Stimulated activated CD4-positive, alpha-beta T cell treated with anti-CD3 and anti-CD28 coated beads, Interleukin-15, amount 100 ng/mL, for 24 hours (primary cell): ENCODE data around the gene ARHGEF16.

Source experiments
- DNase-seq: peaks from one replicate; pipeline ENCODE4 v3.0.0-alpha.2; 2020

ARHGEF16 gene

GRCh38 chr1:3439346-3440299, 14.8 kb upstream of the ARHGEF16 start:
- DNase-seq = no peak

GRCh38 chr1:3440300-3440681, 14.2 kb upstream of the ARHGEF16 start:
- no peak for DNase-seq

- DNase-seq = no peak
Measured at GRCh38 chr1:3440711-3441409, 13.6 kb upstream of the ARHGEF16 start.

- no peak for DNase-seq
Measured at GRCh38 chr1:3441410-3441847, 13.0 kb upstream of the ARHGEF16 start.

GRCh38 chr1:3441880-3442279, 12.6 kb upstream of the ARHGEF16 start:
- DNase-seq = no peak

- no peak for DNase-seq
Measured at GRCh38 chr1:3442331-3442730, 12.1 kb upstream of the ARHGEF16 start.

DNA sequence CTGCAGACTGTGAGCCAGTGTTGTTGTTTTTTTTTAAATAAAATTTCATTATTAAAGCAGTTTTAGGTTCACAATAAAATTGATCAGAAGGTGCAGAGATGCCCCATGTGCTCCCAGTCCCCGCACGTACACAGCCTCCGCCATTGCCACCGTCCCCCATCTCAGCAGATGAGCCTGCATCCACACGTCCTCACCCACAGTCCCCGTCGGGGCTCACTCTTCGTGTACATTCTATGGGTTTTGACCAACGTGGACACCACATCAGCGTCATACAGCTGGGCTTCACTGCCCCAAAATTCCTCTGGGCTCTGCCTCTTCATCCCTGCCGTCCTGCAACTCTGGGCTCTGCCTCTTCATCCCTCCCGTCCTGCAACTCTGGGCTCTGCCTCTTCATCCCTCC, 11.6 kb upstream of the ARHGEF16 start:
- no peak for DNase-seq

GRCh38 chr1:3443807-3444206, 10.7 kb upstream of the ARHGEF16 start:
- no peak for DNase-seq

DNA sequence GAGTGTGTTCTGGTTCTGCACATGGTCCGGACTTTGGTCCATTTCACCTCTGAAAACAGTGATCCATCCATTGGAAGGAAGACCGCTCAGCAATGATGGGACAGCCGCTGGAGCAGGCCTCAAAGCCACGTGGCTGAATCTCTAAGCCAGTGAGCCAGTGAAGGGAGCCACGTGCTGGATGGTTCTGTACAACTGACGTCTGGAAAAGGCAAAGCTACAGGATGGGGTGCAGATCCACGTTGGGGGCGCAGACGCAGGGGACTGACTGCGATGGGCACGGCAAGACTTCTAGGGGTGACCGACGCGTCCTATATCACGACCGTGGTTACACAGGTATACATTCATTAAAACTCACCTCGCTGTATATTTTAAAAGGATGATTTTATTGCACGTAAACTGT, 10.2 kb upstream of the ARHGEF16 start:
- DNase-seq = no peak

DNA sequence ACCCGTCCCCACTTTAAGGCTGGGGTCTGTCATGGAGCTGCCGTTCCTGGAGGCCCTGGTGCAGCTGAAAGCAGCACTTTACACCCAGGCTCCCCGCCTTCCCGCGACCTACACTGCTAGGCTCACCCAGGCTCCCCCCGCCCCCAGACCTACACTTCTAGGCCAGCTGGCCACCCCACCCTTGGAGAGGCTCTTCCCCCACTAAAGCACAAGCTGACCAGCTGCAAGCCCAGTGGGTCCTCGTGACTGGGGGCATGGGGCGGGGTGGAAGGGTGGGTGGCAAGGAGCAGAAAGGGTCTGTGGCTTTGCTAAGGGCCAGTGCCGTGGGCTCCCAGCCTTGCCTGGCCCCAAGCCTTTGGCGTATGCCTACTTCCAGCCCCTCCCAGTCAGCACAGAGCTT, 9.7 kb upstream of the ARHGEF16 start:
- DNase-seq = no peak

DNA sequence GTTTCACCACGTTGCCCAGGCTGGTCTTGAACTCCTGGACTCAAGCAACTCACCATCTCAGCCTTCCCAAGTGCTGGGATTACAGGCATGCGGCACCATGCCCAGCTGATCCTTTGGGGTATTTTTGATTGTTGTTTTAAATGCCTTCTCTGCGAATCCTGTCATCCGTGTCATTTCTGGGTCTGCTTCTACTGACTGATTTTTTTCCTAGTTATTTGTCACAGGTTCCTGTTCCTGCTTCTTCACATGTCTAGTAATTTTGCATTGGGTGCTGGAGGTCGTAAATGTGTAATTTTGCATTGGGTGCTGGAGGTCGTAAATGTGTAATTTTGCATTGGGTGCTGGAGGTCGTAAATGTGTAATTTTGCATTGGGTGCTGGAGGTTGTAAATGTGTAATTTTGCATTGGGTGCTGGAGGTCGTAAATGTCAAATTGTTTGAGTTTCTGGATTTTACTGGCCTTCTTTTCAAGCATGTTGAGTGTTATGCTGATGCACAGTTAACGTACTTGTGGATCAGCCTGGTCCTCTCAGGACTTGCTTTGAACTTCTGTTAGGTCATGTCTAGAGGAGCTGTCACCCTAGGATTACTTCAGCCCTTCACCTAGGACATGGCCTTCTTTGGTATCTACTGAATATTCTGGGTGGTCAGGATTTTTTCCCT, 4.1 kb upstream of the ARHGEF16 start:
- DNase-seq = no peak

GRCh38 chr1:3450983-3451382, 3.5 kb upstream of the ARHGEF16 start:
- DNase-seq = no peak

- DNase-seq = no peak
Measured at GRCh38 chr1:3451994-3452865, 2.2 kb upstream of the ARHGEF16 start.

DNA sequence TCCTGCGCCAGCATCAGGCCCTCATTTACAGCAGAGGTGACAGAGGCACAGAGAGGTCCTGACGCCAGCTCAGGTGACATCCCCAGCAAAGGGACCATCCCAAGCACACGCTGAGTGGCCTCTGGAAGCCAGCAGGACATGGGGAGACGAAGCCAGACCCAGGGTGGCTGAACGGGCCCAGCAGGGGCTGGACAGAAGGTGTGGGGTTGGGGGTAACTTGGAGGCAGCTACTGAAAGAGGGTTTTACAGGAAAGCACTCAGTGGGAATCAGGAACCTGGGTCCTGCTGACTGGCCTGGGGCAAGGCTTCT, 1.6 kb upstream of the ARHGEF16 start:
- no peak for DNase-seq

- peak; percentile 80 for DNase-seq
Measured at GRCh38 chr1:3453203-3453761, 1.2 kb upstream of the ARHGEF16 start.

DNA sequence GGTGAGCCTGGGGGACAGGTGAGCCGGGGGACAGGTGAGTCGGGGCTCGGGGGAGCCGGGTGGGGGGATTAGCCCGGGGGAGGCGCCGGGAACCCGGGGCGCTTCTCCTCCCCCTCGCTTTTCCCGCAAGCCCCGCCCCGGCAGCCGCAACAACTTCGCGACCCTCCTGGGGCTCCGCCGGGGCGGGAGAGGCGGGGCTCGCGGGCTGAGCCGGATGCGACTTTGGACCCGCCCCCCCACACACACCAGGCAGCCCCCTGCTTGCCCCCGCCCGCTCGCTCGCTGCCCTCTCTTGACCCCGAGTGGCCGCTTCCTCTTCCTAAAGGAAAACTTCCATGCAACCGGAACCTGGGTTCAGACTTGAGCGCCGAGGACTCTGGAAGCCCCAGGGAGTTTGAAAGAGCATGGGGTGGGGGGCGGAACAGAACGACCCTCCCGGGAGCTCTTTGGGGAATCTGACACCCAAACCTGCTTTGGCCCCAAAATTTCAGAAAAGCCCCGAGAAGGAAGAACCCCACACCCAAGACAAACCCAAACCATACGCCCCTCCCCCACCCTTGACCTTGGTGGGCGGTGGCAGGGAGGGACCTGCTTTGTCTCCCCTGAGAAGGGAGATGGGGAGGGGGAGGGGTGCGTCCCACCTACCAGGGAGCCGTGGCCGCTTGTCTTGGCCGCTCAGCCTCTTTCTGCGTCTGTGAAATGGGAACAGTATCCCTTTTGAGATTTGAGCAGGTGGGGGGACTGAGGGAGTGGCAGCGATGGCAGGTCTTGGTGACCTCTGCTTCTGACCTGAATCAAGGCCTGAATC, 550 bp downstream of the ARHGEF16 start:
- no peak for DNase-seq

DNA sequence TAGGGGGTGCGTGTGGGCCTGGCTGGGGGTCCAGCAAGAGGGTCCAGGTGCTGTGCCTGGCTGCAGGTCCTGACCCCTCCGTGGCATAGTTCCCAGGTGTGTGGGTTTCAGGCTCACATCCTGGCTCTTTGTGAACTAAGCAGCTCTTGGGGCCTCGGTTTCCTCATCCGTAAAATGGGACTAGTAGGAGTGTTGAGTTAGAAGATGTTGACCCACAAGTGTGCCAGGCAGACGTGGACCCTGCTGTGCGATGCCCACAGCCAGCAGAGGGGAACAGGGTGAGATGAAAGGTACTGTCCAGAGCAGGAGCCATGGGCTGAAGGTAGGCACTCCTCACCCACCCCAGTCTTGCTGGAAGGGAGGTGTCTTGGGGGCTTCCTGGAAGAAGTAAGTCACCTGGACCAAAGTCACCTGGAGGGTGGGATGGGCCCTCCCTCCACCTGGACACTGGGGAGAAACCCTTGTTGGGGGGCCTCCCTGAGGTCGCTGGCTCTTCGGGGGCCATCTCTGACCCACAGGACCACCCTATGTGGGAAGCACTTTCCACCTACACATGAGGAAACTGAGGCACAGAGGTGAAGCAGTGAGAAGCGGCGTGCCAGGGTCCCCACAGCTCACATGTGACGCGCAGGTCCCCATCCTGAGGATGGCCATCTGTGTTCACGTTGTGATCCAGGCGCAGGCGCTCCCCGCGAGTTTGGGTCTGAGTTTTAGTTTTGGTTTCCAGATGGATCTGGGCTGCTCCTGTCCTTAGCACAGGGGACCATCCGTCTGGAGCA, 1.4 kb downstream of the ARHGEF16 start:
- DNase-seq = no peak

- DNase-seq = no peak
Measured at GRCh38 chr1:3456449-3456963, 2.0 kb downstream of the ARHGEF16 start.

DNA sequence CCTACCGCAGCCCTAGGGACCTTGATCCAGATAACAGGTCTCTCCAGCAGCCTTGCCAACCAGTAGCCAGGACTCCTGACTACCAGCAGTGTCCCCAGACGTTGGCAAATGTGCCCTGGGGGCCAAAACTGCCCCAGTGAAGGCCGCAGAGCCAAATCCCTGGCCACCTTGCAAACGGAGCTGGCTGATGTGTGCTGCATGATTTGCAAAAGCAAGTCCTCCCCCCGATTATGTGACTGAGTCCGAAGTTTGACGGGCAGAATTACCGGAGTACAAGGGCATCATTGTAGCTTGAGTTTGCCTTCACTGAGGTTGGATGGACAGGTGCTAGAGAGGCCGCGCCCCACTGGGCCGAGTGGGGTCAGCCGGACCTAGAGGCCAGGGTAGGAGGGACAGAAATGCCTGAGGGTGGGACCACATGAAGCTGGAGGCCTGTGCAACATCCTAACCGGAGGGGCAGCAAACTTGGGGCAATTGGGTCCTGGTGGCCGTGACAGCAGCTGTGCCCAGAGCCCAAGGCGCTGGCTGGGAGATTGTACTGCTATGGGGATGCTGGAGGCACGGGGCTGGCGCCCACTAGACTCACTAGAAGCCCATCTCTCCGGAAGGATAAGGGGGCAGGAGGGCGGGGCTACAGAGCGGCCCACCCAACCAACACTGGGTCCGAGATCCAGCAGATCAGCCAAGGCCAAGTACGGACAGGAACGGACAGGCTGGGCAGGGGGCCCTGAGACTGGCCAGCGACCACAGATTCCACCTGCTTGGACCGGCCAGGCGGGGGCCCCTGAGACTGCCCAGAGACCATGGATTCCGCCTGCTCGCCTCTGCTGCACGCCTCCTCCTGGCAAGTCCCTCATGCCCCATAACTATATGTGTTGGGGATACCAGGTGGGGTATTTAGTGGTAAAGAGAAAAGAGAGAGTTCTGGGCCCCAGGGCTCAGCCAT, 2.8 kb downstream of the ARHGEF16 start:
- no peak for DNase-seq
